ENCODE data around the gene ATG4B.
A peak's percentile ranks its signal among the peaks of the same experiment; 100 is the strongest.

Gene ATG4B

DNA sequence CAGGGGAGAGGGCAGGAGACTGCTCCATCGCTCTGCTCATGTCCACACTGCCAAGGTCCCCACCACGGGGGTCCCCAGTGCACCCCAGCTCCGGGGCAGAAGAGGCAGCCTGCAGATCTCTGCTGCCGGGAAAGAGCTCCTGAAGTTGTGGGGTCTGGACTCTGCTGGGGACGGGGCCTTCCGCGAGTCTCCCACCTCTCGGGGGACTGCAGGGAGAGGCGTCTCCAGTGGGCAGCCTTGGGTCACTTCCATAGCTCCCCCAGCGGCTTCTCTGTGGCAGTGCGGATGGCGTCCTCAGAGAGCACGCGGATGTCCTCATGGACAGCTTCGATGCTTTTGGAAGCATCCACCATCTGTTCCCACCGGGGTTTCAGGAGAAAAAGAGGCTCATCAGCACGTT, 38.4 kb downstream of the ATG4B start:
- Mint-ChIP-seq H3K9me3 (no peaks in the 10 kb centered on the region), H3K4me3 (no peak overlapping the region), H3K36me3 (ENCODE audit: low read depth) (peaks cover 29% of the 10 kb centered on the region), H3K27ac (no peak overlapping the region), H3K27me3 (ENCODE audit: low read depth, poor library complexity) (no peaks in the 10 kb centered on the region), H3K4me1 (no peaks in the 10 kb centered on the region)
- TF ChIP-seq, protein P1, sequence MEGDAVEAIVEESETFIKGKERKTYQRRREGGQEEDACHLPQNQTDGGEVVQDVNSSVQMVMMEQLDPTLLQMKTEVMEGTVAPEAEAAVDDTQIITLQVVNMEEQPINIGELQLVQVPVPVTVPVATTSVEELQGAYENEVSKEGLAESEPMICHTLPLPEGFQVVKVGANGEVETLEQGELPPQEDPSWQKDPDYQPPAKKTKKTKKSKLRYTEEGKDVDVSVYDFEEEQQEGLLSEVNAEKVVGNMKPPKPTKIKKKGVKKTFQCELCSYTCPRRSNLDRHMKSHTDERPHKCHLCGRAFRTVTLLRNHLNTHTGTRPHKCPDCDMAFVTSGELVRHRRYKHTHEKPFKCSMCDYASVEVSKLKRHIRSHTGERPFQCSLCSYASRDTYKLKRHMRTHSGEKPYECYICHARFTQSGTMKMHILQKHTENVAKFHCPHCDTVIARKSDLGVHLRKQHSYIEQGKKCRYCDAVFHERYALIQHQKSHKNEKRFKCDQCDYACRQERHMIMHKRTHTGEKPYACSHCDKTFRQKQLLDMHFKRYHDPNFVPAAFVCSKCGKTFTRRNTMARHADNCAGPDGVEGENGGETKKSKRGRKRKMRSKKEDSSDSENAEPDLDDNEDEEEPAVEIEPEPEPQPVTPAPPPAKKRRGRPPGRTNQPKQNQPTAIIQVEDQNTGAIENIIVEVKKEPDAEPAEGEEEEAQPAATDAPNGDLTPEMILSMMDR (IDR thresholded peaks at IDR 0.05), result no peak
- DNase-seq, result no peak

DNA sequence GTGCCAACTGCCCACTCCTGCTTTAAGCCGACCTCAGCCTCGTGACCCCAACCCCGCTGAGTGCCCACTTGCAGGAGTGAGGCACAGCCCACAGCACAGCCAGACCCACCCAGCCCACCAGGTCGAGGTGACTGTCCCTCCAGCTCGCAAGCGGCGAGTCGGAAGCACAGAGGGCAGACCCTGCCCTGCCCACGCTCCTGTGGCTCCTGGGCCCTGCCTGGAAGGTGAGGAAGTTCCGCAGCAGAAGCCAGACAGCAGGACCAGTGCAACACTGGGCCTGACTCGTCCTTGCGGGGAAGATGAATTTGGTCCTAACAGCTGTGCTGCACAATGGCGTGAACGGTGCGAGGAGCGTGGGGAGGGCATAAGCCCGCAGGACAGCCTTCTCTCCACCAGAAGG, 39.2 kb downstream of the ATG4B start:
- no peak for DNase-seq

DNA sequence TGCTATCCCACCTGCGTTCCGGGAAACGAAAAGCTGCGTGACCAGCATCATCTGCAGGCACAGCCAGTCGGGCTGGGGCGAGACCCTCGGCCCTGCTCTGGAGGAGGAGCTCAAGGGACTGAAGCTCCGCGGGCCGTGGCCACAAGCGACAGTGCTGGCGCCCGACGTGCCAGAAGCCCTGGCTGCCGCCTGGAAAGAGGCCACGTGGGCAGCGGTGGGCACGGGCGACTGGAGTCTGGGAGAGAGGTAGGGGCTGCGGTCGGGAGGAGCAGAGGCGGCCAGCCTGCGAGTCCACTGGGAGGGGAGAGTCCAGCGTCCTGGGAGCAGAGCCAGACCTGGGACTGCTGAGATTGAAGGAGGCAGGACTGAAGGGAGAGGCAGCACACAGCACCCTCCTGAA, 39.9 kb downstream of the ATG4B start:
- peaks cover 39% of the 10 kb centered on the region for H3K36me3 Mint-ChIP-seq (ENCODE audit: low read depth)
- no peak overlapping the region for H3K4me3 Mint-ChIP-seq
- TF ChIP-seq, protein P1 (IDR thresholded peaks at IDR 0.05), result no peak
- no peaks in the 10 kb centered on the region for H3K4me1 Mint-ChIP-seq
- no peak overlapping the region for H3K27ac Mint-ChIP-seq
- H3K9me3 Mint-ChIP-seq, result no peaks in the 10 kb centered on the region
- no peaks in the 10 kb centered on the region for H3K27me3 Mint-ChIP-seq (ENCODE audit: low read depth, poor library complexity)
- no peak for DNase-seq

More for the DNA sequence above, 39.2 kb downstream of the ATG4B start:
- no peaks in the 10 kb centered on the region for H3K27me3 Mint-ChIP-seq (ENCODE audit: low read depth, poor library complexity)
- H3K36me3 Mint-ChIP-seq (ENCODE audit: low read depth), result peaks cover 32% of the 10 kb centered on the region
- TF ChIP-seq, protein P1 (IDR thresholded peaks at IDR 0.05), result no peak
- no peaks in the 10 kb centered on the region for H3K9me3 Mint-ChIP-seq
- H3K27ac Mint-ChIP-seq, result peak overlapping the region; percentile 80
- H3K4me1 Mint-ChIP-seq, result no peaks in the 10 kb centered on the region
- no peak overlapping the region for H3K4me3 Mint-ChIP-seq

DNA sequence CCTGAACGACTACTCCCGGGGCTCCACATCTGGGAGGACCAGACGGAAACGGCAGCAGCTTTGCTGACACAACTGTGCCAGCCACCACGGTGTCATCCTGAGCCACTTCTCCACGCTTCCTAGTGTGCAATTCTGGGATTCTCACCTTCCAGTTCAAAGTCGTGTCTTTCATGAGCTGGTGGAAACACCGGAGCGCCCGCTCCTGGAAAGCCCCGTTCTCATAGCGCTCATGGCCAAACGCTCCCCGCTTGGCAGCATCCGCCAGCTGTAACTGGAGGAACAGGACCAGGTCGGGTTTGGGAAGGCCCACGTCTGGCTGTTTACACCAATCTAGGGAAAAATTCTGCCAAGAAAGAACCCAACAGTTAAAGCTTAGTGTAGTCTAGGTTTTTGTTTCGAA, 40.8 kb downstream of the ATG4B start:
- TF ChIP-seq, protein P1 (IDR thresholded peaks at IDR 0.05), result no peak
- Mint-ChIP-seq H3K4me3 (no peak overlapping the region), H3K36me3 (ENCODE audit: low read depth) (peaks cover 48% of the 10 kb centered on the region), H3K27ac (no peak overlapping the region), H3K9me3 (no peaks in the 10 kb centered on the region), H3K27me3 (ENCODE audit: low read depth, poor library complexity) (no peaks in the 10 kb centered on the region), H3K4me1 (no peaks in the 10 kb centered on the region)
- DNase-seq, result no peak

DNA sequence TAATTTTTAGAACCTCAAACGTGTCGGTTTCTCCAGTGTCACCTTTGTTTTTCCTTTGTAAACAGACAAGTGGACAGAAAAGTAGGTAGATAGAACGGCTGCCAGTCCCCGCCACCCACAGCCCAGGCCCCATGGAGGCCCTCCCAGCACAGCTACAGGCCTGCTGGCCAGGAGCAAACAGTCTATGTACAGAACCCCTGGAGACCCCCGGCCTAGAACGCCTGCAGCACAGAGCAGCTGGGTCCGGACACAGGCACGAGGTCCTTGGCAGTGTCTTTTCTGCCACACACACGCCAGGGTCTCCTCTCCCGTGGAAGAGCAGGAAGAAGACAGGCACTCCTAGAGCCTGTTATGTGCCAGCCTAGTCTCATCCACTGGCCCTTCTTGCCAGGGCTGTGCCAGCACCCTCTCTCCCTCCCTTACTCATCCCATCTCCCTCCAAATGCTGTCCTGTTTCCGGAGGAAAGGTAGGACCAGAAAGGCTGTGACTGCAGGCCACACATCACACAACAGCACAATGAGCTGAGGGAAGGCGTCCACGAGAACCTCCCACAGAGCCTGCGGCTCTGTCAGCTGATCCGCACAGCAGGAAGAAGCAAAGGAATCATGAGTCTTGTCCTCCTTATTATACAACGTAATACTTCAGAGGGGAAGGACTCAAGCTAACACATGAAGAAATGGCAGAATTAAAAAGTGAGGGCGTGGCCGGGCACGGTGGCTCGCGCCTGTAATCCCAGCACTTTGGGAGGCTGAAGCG, 41.5 kb downstream of the ATG4B start:
- TF ChIP-seq, protein P1 (IDR thresholded peaks at IDR 0.05), result no peak
- DNase-seq, result no peak
- Mint-ChIP-seq H3K27me3 (ENCODE audit: low read depth, poor library complexity) (no peaks in the 10 kb centered on the region), H3K36me3 (ENCODE audit: low read depth) (peaks cover 54% of the 10 kb centered on the region), H3K4me1 (peaks cover 1% of the 10 kb centered on the region), H3K4me3 (no peak overlapping the region), H3K9me3 (no peaks in the 10 kb centered on the region), H3K27ac (no peak overlapping the region)

DNA sequence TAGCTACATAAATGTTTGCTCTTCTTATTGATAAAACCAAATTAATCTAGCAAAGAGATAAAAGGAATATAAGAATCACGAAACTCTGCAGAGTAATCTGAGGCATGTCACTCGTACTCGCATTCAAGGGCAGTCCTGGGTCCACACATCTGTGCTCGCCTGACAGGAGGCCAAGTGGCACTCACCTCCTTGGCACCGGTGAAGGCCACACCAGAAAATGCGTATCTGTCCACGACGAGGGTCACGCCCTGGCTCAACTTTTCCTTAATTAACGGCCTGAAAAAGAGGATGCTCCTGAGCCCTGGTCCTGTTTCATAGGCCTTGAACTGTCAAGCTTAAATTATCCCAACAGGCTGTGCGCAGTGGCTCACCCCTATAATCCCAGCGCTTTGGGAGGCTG, 42.6 kb downstream of the ATG4B start:
- no peaks in the 10 kb centered on the region for H3K9me3 Mint-ChIP-seq
- no peaks in the 10 kb centered on the region for H3K27me3 Mint-ChIP-seq (ENCODE audit: low read depth, poor library complexity)
- peaks cover 63% of the 10 kb centered on the region for H3K36me3 Mint-ChIP-seq (ENCODE audit: low read depth)
- peaks cover 10% of the 10 kb centered on the region for H3K4me1 Mint-ChIP-seq
- H3K4me3 Mint-ChIP-seq, result no peak overlapping the region
- TF ChIP-seq, protein P1 (IDR thresholded peaks at IDR 0.05), result no peak
- H3K27ac Mint-ChIP-seq, result no peak overlapping the region
- DNase-seq, result no peak
